SHP77 treated with DMSO at 0.1 percent for 48 hours (cell line): ENCODE data around the gene KCNAB2.

Experiments
- DNase-seq: peaks from one replicate; lab custom pipeline; 2025; lab: John Stamatoyannopoulos, UW

KCNAB2 gene

DNA sequence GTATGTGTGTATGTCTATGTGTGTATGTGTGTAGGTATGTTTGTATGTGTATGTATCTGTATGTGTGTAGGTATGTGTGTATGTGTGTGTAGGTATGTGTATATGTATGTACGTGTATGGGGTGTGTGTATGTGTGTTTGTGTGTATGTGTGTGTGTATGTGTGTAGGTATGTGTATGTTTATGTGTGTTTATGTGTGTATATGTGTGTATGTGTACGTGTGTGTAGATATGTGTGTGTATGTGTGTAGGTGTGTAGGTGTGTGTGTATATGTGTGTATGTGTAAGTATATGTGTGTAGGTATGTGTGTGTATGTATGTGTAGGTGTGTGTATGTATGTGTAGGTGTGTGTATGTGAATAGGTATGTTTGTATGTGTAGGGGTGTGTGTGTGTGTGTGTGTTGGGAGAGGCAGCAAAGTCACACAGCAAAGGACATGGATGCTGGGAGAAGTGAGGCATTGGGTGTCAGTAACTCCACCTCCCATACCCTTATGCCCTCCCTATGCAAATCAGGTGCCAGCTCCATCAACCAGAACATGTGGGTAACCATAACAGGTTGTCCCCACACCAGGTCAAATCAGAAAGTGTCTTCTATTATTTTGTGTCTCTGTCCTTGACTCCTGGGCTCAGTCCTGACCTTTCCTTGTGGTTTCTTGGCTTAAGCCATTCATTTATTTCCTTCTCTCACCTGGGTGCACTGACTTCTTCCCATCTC, 15.0 kb upstream of the KCNAB2 start:
- DNase-seq = no peak

DNA sequence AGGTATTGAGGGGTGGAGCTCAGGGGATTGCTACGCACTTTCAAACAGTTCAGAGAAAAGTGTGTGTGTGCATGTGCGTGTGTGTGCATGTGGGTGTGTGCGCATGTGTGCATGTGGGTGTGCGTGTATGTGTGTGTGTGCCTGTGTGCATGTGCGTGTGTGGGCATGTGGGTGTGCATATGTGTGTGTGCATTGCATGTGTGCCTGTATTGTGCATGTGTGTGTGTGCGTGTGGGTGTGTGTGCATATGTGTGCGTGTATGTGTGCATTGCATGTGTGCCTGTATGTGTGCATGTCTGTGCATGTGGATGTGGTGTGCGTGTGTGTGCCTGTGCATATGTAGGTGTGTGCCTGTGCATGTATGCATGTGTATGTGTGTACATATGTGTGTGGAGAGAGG, 12.6 kb upstream of the KCNAB2 start:
- DNase-seq = no peak

DNA sequence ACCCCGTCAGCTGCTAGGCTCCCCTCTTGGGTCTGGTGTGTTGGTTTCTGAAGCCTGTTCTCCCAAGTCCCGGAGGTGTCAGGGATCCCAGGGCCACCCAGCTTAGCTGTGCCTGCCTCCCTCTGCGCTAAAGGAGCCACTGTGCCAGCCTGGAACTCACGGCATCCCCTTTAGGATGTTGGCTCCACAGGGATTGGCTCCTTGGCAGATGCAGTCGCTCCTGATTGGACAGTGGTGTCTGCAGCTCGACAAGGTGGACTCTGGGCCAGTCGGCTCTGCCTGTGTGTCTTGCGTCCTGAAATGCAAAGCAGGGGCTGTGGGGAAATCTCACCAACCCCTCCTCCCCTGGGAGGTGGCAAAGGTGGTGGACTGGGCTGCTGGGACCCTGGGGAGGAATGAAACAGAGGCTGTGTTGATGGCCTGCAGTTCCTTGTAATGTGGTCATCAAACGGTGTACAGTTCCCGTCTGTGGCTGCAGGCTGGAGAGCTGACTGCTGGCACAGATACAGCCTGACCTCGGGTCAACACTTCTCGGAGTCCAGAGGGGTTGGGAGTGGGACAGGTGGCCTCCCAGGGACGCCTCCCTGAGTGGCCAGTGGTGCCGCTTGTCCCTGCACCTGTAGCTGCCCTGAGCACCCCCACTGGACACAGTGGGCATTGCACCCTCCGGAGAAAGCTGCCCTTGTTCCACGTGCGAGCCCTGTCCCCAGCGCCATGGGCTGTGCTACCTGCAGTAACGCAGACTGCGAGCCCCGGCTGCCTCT, 11.5 kb upstream of the KCNAB2 start:
- DNase-seq = peak; percentile 18

DNA sequence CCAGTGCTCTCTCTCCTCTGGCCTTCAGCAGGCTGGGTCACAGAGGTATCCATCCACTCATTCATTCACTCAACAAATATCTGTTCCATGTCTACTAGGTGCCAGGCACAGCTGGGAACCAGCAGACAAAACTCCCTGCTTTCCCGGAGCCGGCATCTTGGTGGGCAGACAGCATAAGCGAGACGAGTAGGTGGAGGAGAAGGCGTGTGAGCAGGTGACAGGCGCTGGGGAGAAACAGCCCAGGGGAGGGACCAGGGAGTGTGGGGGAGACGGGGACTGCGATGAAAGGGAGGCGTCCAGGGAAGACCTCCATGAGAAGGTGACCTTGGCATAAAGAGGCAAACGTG, 11.0 kb upstream of the KCNAB2 start:
- no peak for DNase-seq

DNA sequence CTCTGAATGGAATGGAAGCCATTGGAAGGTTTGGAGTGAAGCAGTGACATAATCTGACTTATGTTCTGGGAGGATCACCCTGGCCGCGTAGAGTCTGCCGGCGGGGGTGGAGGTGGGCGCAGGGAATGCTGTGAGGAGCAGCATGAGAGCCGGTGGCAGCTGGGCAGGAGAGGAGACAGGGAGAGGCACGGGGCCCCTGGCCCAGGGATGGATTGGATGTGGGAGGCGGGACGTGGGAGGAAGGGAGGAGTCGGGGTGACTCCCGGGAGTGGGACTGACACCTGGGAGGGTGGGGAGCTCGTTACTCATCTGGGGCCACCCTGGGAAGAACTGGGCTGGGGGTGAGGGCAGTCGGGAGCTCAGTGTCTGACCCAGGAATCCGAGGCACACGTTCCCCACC, 10.4 kb upstream of the KCNAB2 start:
- DNase-seq = no peak

DNA sequence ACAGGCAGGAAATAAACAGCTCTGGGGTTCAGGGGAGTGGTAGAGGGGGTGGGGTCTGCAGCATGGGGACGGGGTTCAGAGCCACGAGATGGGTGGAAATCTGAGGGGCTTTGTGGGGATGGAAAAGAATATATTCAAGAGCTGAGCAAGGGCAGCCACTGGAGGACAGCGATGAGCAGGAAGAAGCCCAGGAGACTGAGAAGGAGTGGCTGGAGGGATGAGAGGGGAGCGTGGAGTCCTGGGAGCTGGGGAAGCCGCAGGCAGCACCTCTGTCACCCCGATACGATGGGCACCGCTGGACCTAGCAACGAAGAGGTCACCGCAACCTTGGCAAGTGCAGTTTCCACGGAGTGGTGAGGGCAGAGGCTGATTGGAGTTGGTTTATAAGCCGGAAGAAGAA, 10.0 kb upstream of the KCNAB2 start:
- no peak for DNase-seq

DNA sequence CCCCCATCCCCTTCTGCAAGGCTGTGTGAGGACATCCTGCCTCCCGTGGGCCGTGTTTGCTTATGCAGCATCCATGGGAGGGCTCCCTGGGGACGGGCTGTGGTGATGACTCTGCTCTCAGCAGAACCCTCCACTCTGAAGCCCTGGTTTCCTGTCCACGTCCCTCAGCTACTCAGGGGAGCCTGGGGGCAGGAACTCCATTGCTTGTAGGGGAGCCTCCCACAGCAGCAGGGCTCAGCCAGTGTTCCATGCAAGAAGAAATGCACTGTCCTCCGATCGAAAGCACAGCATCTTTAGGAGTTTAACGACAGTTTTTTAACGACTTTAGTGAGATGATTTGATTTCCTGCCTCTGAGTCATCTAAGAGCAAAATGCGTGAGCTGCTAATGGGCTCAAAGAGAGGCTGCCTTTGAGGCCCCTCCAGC, 8.3 kb upstream of the KCNAB2 start:
- no peak for DNase-seq

DNA sequence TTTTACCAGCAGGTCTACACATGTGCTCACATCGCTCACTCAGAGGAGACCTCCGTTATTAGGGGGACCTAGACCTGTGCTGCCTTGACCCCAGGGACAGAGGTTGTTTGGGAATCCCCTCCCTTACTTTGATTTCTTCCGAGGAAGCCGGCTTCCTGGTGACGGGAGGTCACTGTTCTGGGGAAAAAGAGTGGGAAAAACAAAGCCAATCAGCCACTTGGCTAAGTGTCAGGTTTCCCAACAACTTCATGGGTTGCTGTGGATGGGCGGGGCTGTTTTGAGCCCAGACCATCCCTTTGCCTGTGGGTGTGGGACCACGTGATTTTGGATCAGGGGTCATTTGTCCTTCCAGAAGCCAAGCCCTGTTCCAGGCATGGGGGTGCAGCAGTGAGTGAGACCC, 7.1 kb upstream of the KCNAB2 start:
- no peak for DNase-seq

DNA sequence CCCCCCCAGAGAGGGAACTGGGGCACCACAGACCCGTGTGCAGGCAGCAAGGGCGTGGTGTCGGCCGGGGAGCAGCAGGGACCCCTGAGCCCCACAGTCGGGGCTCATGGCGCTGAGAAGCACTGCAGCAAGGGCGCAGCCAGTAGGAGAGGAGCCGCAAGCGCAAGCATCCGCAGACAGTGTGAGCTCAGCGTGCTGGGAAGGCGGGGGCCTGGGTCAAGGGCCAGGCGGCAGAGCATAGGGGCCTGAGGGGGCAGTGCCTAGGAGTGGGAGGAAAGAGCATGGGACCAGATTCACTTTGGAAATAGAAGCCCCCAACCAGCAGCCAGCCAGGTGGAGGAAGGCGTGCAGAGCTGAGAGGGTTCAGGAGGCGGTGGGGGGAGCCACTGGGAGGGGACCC, 6.7 kb upstream of the KCNAB2 start:
- no peak for DNase-seq

DNA sequence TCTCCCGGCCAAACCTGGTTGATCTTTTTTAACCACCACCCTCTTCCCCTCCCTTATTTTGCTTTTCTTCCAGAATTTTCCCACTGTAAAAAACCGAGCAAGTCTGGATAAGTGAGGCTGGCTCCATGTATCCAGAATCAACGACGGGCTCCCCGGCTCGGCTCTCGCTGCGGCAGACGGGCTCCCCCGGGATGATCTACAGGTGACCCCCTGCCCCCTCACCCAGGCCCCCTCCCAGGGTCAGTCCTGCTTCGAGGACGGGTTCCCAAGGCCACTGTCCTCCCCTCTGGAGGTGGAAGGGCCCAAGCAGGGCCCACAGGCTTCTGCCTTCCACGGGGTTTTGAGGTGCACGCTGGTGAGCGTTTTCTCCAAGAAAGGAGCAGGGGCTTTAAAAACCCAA, 5.2 kb upstream of the KCNAB2 start:
- DNase-seq = no peak

DNA sequence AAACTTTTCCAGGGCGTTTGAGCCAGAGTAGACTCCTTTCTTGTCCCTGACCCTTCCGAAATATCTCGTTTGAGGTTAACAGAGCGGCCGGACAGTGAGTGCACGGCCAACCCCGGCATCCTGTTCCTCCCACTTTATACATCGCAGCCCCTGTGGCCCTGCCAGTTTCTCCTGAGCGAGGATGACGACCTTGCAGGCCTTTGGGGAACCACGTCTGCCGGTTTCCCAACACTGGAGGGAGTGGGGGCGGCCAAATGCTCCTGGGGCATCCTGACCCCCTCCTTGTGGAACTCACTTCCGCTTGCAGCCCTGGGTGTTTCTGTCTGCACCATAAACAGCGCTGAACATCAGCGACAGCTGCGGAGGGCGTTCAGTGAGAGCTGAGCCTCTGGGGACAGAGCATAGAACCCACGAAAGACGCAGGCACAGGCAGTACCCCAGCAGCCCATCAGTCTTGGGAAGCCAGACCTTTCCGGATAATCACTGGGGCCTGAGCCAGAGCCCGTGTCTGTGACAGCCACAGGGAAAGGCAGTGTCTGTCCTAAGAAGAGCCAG, 4.8 kb upstream of the KCNAB2 start:
- DNase-seq = no peak

DNA sequence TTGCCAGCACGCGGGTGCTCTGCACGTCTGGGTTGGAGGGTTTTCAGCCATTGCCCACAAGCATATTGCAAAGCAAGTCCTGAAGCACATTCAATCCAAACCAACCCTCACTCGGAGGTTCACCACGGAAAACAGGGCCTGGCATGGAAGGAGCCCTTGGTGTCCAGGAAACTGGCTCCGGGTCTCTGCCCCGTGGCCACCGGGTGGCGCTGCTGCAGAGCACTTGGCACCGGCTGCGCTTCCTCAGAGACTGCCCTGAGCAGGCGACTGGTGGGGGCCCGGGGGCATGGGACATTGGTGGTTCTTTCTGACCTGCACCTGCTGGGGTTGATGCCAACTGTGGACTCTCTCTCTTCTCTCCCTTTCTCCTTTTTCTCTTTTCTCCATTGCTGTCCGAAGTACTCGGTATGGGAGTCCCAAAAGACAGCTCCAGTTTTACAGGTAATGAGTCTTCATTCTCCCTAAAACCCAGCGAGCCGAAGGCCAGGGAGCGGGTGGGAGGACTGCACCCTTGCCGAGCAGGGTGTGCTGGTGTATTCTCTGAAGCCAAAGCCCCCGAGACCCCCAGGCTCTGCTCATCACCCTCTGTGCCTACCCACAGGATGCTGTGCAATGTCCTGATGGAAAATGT, 4.1 kb upstream of the KCNAB2 start:
- no peak for DNase-seq

DNA sequence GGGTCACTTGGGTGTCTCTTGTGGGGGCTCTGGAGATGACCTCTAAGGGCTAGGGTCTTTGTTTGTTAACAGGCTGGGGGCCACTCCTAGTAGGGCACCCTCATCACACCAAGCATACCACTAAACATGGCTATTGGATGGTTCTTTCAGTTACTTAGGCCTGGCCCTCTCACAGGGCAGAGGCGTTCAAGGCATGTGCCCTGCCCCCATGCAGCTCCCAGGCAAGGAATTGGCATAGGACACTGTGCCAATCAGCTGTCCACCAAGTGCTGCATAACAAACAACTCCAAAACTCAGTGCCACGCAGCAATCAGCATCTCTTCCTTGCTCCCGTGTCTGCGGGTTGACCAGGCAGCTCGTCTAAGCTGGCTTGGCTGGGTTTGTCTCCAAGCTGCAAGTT, 2.1 kb upstream of the KCNAB2 start:
- DNase-seq = no peak

DNA sequence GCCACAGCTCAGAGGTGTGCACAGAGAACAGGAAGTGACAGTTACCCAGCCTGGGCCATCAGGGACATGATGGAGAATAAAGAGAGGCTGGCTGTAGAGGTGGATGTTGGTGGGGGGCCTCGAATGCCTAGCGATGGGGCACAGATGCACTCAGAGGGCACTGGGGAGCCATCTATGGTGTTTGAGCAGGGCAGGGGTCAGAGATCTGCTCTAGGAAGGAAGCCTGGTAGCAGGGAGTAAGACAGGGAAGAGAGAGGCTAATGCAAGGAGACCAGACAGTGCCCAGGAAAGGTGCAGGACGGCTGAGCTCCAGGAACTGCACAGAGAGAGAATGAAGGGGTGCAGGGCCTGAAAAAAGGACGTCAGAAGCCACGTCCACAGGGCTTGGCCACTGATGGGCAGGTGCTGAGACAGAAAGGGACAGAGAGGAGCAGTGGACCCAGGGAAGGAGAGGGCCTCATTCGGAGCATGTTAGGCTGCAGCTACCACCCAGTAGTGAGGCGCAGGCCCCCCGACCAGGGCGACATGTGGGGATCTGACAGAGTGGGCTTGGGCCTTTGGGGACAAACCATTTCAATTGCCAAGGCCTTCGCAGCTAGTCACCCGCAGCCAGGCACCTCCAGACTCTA, 1.1 kb upstream of the KCNAB2 start:
- no peak for DNase-seq

DNA sequence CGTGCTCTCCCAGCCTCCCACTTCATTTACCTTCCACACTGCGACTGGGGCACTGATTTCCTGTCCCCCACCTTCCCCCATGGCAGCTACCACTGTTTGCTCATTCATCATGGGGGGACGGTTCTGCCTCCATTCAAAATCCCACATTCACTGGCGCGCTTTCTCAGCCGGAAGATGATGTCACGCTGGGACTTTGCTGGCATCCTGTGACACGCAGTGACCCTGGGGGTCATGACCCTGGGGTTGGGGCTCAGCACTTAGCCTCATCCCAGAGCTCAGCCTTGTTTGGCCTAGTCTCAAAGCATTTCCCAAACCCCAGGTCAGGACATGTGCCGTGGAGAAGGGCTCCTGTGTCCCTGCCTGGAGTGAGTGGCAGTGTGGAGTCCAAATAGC, 582 bp upstream of the KCNAB2 start:
- DNase-seq = no peak

DNA sequence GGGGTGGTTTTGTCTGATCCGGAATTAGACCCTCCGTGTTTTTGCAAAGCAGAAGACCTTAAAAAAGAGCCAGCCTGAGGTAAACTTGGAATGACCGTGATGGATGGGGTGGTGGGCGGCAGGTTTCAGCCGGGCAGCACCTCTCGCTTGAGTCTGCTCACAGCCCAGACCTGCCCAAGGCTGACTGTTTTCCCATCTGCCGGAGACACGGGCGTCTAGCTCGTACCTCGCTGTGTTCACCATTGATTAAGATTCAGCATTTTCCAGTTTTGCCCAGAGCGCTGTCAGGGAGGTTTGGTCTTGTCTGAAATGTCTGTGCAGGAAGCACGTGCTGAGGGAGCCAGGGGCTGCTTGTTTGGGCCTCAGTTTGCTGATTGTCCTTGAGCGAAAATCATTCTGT, 591 bp downstream of the KCNAB2 start:
- no peak for DNase-seq

DNA sequence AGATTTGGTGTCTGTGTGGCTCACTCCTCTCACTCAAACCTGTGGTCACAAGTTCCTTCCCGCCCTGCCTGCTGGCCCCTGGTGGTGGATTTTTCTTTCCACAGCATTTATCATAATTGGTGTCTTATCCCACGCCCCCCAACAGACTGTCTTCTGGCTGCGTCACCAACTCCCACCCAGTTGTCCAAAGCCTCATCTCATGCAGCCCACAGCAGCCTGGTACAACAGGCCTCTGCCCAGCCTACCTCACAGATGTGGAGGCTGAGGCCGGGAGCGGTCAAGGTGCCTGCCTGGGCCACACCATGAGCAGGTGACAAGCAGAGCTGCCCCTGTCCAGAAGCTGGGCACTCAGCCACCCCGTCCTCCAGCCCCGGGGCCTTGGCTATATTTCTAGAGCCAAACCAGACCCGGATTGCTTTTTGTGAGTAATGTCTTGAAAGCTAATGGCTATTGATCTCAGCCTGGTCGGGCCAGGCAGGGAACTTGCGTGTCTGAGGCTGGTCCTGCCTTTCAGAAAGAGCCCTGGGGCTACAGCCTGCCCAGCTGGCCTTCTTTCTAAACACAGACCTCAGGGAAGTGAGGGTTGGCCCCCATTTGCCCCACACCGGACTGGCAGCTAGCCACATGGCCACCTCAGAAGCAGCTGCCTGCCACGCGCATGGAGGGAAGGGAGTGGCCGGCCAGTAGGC, 2.6 kb downstream of the KCNAB2 start:
- no peak for DNase-seq

DNA sequence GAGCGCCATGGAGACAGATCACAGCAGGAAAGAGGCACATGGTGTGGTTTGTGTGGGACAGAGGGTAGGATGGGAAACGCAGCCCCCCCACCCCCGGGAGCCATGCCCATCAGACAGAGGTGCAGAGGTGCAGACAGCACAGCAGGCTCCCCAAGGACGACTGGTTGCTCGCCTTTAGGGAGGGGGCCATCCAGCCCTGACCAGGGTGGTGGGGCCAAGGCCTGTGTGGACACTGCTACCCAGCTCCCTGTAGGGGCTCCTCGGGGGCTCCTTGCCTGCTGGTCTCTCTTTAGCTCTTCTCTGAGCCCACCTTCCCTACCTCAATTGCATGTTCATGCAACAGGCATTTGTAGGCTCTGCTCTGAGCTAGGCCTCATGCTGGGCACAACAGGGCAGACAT, 3.7 kb downstream of the KCNAB2 start:
- no peak for DNase-seq

DNA sequence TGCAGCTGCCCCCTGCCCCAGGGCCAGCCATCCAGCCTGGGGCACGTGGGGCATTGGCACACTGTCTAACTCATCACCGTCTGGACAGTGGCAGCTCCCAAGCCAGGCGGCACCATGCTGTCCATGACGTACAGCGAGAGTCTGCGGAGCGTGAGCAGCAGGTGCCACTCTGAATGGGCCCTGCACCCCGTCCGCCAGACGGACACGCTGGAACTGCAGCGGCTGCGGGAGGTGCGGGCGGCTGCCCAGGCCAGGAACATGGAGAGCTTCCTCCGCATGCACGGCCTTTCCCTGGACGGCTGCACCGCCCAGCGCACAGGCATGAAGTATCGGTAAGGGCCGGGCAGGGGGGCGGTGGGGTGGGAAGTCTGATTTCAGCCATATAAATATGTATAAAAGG, 5.7 kb downstream of the KCNAB2 start:
- DNase-seq = no peak

DNA sequence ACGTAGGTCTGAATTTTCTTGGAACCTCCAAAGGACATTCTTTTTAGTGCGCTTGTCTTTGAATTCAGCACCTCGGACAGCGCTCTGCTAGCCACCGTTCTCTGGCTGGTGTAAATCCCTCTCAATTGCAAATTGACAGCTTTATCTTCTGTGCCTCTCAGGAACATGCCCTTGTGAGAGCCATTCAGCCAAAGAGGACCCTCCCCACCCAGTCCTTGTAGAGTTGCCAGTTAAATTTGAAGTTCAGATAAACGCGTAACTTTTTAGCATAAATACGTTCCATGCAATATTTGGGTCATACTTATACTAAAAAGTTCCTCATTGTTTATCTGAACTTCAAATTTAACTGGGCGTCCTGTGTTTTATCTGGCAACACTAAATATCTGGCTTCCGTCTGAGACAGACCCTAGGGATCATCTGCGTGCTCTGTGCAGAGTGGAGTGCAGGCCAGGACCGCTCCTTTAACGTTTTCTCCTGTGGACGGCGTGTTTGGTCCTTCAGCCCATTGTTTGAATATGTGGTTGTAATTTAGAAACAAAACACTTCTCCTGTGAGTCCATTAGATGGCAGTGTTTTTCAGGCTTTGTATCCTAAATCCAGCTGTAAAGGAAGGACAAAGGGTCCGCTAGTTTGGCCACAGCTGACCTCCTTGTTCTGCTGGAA, 7.0 kb downstream of the KCNAB2 start:
- peak; percentile 35 for DNase-seq

DNA sequence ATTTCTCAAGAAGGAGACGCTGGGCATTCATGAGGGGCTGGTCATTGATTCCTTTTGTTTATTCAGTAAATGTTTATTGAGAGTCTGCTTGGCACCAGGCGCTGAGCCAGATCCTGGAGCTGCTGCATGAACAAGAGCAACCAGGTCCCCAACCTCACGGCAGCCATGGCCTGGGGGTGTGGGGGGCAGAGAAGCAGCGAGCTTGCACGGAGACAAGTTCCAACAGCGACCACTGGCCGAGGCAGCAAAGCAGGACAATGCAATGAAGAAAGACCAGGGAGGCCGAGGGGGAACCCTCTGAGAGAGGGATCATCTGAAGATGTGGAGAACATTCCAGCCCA, 7.5 kb downstream of the KCNAB2 start:
- no peak for DNase-seq

DNA sequence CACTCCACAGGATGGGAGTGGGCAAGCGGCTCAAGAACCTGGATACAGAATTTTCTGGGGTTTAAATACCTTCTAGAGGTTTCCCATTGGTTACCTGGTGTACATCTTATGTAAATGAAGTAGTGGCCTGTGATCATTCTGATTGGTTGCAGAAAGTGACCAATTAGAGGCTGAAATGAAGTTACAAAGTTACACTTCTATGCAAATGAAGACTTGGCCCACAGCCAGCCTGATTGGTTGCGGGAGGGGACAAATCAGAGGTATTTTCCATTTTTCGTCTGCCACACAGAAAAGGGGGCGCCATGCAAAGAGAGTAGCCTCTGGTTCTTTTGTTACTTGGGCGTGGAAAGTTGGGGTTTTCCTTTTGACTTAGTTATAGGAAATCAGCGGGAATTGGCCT, 8.9 kb downstream of the KCNAB2 start:
- DNase-seq = no peak
